OCI-LY3 (cell line): ENCODE measurements around the gene SPOCK1.

Source experiments
- CTCF ChIP-seq: fragments of 200-600, 300-600 bp; sonication (generic); IDR thresholded peaks from 2 replicates; pipeline ENCODE4 v1.5.1; 2014; ENCODE audit warnings: antibody characterized with exemption, low read length, low read depth
- EZH2phosphoT487 ChIP-seq: fragments of 200-600 bp; shearing (Covaris generic); IDR thresholded peaks from 2 replicates; pipeline ENCODE4 v1.6.1; 2018; ENCODE audit warnings: antibody characterized with exemption, mixed run types, low read depth

- no peak for TF ChIP-seq CTCF
- TF ChIP-seq EZH2phosphoT487 = no peak
Observed at GRCh38 chr5:137176609-137177008, 322.5 kb downstream of the SPOCK1 start.
